ENCODE data around the gene FTSJ3.
A peak's percentile ranks its signal among the peaks of the same experiment; 100 is the strongest.

FTSJ3 gene

GRCh38 chr17:63783522-63783921 is 43.9 kb downstream of the FTSJ3 start:
- no peak for DNase-seq

GRCh38 chr17:63780928-63781327 is 46.5 kb downstream of the FTSJ3 start:
- DNase-seq = no peak

- no peak for DNase-seq
Measured at GRCh38 chr17:63780507-63780906, 47.0 kb downstream of the FTSJ3 start.

- DNase-seq = no peak
Measured at GRCh38 chr17:63775420-63775819, 52.0 kb downstream of the FTSJ3 start.

GRCh38 chr17:63774969-63775265 is 52.5 kb downstream of the FTSJ3 start:
- DNase-seq = no peak

- DNase-seq = no peak
Measured at GRCh38 chr17:63774141-63774968, 53.1 kb downstream of the FTSJ3 start, which contains the start of gene DDX42. Gene DDX42 (plus strand): TSS chr17:63774170. CDS start chr17:63787050, 12,880 bp downstream.

- DNase-seq = peak; percentile 90
Measured at GRCh38 chr17:63773272-63774140, 54.0 kb downstream of the FTSJ3 start, which contains the start of gene CCDC47. Gene CCDC47 (minus strand): TSS chr17:63773597. CDS start chr17:63766175, 7,422 bp downstream.

GRCh38 chr17:63772801-63773271 is 54.6 kb downstream of the FTSJ3 start:
- no peak for DNase-seq
